ENCODE measurements around the gene ATXN7. TPM values are rescaled to one million over a fixed set of nuclear protein-coding genes. Genes with fewer than 3 reads are reported as not detected.

The ATXN7 gene
- total RNA-seq, 4 donors from 2014 or later: 21.4 to 88.6 (median 36.1) TPM

DNA sequence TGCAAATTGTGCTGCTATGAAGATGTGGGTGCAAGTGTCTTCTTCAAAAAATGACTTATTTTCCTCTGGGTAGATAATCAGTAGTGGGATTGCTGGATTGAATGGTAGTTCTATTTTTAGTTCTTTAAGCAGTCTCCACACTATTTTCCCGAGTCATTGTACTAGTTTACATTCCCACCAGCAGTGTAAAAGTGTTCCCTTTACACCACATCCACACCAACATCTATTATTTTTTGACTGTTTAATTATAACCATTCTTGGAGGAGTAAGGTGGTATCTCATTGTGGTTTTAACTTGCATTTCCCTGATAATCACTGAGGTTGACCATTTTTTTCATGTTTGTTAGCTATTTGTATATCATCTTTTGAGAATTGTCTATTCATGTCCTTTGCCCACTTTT is 179.3 kb downstream of the ATXN7 start:
- no peak overlapping the region for H3K4me3 ChIP-seq (ENCODE audit: low read depth, poor library complexity, severe bottlenecking)
- 68 to 72% methylated on average over 1 of the region's 1 CpG for WGBS, 2 donors
- no peak for TF ChIP-seq POLR2A (IDR thresholded peaks at IDR 0.05)
- TF ChIP-seq, protein P1, sequence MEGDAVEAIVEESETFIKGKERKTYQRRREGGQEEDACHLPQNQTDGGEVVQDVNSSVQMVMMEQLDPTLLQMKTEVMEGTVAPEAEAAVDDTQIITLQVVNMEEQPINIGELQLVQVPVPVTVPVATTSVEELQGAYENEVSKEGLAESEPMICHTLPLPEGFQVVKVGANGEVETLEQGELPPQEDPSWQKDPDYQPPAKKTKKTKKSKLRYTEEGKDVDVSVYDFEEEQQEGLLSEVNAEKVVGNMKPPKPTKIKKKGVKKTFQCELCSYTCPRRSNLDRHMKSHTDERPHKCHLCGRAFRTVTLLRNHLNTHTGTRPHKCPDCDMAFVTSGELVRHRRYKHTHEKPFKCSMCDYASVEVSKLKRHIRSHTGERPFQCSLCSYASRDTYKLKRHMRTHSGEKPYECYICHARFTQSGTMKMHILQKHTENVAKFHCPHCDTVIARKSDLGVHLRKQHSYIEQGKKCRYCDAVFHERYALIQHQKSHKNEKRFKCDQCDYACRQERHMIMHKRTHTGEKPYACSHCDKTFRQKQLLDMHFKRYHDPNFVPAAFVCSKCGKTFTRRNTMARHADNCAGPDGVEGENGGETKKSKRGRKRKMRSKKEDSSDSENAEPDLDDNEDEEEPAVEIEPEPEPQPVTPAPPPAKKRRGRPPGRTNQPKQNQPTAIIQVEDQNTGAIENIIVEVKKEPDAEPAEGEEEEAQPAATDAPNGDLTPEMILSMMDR (IDR thresholded peaks at IDR 0.05): no peak

DNA sequence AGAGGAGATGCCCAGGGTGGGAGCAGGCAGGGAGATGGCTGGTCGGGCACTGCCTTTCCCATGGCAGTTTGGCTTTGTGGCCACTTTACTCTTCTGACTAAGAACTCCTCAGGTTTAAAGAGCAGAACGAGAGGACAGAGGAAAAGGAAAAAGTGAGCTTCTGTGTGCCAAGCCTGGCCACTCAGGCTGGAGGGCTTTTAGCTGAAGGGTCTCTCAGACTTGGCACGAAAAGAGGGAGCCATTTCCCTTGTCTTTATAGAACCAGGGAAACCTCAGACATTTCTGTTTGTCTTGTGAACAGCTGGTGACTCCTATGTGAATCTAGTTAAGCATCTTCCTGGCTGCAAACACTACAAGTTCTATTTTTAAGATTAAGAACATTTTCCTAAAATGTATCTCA is 182.9 kb downstream of the ATXN7 start:
- TF ChIP-seq, protein P1 (IDR thresholded peaks at IDR 0.05): no peak
- TF ChIP-seq POLR2A (IDR thresholded peaks at IDR 0.05): no peak
- no peak overlapping the region for H3K4me3 ChIP-seq (ENCODE audit: low read depth, poor library complexity, severe bottlenecking)
- WGBS, 2 donors: 80 to 82% methylated on average over 3 of the region's 3 CpGs
- intact Hi-C loops (cut with DNase I; ENCODE audit: low total_unique reads): no loop called here
- no peak for DNase-seq (ENCODE audit: low spot score in 2 of 2)

More for the DNA sequence above, 179.3 kb downstream of the ATXN7 start:
- intact Hi-C loops (cut with DNase I; ENCODE audit: low total_unique reads): no loop called here
- DNase-seq (ENCODE audit: low spot score in 2 of 2): no peak

DNA sequence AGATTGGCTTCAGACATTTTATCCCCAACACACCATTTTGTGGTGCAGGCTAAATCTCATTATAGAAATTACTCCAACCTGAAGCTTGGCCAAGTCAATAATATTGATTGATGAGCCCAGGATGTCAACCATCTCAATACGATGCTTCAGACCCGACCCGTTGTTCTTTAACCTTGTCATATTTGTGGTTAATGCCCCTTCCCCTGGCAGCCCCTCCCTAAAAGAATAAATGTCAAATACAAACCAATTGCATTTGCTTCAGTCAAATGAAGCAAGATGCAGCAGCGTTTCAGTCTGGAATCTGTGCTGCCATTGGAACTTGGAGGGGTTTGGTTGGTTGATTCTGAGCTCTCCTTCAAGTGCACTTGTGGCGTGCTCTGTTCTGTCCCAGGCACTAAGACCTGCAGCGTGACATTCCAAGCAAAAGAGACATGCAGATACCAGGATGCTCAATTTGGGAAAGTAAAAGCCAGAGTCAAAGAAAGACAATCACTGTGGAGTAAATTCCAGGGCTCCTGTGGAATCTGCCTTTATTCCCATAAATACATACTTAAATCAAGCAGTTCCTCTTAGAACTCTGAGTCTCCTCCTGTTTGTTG is 183.4 kb downstream of the ATXN7 start:
- 50 to 56% methylated on average over 6 of the region's 6 CpGs for WGBS, 2 donors
- DNase-seq (ENCODE audit: low spot score in 2 of 2): no peak
- intact Hi-C loops (cut with DNase I; ENCODE audit: low total_unique reads): no loop called here

DNA sequence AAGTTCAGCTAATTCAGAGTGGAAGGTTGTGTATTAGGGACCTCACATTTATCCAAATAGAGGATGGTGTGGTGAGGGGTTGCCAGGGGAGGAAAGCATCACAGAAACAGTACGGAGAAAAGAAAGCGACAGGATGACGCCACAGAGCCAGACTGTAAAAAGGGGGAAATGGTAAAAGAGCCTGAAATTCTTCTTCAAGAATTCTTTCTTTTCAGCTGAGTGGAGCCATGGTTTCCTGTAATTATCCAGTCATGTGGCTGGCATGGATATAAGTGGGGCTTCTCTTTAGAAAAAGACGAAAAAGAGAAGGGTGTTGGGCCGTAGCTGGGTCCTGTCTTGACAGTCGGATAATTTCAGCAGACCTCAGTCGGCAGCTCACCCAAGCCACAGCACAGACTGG is 184.1 kb downstream of the ATXN7 start:
- 80 to 87% methylated on average over 7 of the region's 7 CpGs for WGBS, 2 donors
- DNase-seq (ENCODE audit: low spot score in 2 of 2): no peak
- H3K4me3 ChIP-seq (ENCODE audit: low read depth, poor library complexity, severe bottlenecking): no peak overlapping the region
- intact Hi-C loops (cut with DNase I; ENCODE audit: low total_unique reads): no loop called here
- TF ChIP-seq POLR2A (IDR thresholded peaks at IDR 0.05): no peak
- TF ChIP-seq, protein P1 (IDR thresholded peaks at IDR 0.05): no peak

More for the DNA sequence above, 183.4 kb downstream of the ATXN7 start:
- H3K4me3 ChIP-seq (ENCODE audit: low read depth, poor library complexity, severe bottlenecking): no peak overlapping the region
- TF ChIP-seq POLR2A (IDR thresholded peaks at IDR 0.05): no peak
- TF ChIP-seq, protein P1 (IDR thresholded peaks at IDR 0.05): no peak

DNA sequence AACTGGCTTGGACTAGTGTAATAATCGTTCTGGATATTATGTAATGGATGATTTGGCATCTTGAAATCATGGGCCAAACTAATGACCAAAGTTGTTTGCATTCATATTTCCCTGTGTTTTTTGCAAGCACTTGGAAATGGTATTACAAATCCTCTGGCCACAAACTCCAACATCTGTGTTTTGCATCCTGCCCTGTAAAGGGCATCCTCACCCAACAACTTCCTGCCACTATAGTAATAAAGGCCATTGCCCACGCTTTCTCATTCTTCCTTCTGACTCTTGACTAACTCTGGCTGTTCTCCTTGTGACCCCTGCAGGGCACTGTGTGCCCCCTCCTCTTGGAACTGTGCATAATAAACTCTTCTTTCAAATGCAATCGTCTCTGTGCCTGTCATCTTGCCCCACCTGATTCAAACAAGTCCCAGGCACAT is 185.0 kb downstream of the ATXN7 start:
- TF ChIP-seq, protein P1 (IDR thresholded peaks at IDR 0.05): no peak
- no peak for TF ChIP-seq POLR2A (IDR thresholded peaks at IDR 0.05)
- DNase-seq (ENCODE audit: low spot score in 2 of 2): no peak
- 45 to 49% methylated on average over 3 of the region's 3 CpGs for WGBS, 2 donors
- no peak overlapping the region for H3K4me3 ChIP-seq (ENCODE audit: low read depth, poor library complexity, severe bottlenecking)
- intact Hi-C loops (cut with DNase I; ENCODE audit: low total_unique reads): no loop called here

DNA sequence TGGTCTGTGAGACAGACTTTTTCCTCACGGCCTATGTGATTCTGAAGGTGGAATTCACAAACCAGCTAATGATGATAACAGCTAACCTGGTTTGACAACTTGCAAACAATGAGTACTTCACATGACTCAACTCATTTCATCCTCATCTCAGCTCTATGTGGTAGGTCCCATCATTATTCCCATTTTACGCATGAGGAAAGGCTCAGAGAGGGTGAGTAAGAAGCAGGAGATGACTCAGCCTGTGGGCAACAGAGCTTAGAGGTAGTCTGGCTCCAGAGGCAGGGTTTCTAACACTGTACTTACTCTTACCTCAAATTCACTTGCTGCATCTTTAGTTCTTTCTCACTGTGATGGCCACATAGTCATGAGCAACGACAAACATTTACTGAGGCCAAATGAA is 185.5 kb downstream of the ATXN7 start:
- TF ChIP-seq POLR2A (IDR thresholded peaks at IDR 0.05): no peak
- TF ChIP-seq, protein P1 (IDR thresholded peaks at IDR 0.05): no peak
- intact Hi-C loops (cut with DNase I; ENCODE audit: low total_unique reads): no loop called here
- no peak overlapping the region for H3K4me3 ChIP-seq (ENCODE audit: low read depth, poor library complexity, severe bottlenecking)
- no peak for DNase-seq (ENCODE audit: low spot score in 2 of 2)
- 84 to 86% methylated on average over 3 of the region's 3 CpGs for WGBS, 2 donors
